HS-5 (cell line): ENCODE results near the gene ZNF425.
A peak's percentile ranks its signal among the peaks of the same experiment; 100 is the strongest.
"Not testable (repeated sequence)": the region's sequence is repeated elsewhere in the genome, so short reads cannot be mapped to it uniquely, and the experiment has no call there.

Experiments
- DNase-seq: peaks from one replicate; pipeline ENCODE4 v3.0.0-alpha.2; 2012; ENCODE audit warnings: low read depth

Gene ZNF425

GRCh38 chr7:149125863-149126661, at the start of gene ZNF425:
ZNF425 (minus strand) TSS chr7:149126324; CDS start chr7:149126213, 111 bp downstream.
- peak; percentile 52 for DNase-seq

DNA sequence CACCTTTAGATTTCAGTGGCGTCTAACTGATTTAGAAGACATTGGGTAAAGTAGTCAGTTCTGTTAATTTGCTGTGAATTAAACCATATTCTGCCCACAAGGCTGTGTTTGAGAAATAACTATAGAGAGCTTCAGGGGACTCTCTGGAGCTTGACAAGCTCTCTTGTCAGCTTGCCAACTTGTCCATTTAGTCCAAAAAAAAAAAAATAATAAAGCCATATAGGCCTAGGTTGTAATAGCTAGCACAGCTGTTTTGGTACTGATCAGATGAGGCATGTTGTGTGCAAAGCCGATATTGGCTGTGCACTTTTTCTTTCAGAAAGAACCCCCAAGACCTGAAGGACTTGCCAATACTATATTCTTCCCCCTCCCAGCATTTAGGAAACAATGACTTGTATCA, 49.0 kb upstream of the ZNF425 start:
- DNase-seq, result no peak

- no peak for DNase-seq
Measured at GRCh38 chr7:149172534-149172920, 46.4 kb upstream of the ZNF425 start.

DNA sequence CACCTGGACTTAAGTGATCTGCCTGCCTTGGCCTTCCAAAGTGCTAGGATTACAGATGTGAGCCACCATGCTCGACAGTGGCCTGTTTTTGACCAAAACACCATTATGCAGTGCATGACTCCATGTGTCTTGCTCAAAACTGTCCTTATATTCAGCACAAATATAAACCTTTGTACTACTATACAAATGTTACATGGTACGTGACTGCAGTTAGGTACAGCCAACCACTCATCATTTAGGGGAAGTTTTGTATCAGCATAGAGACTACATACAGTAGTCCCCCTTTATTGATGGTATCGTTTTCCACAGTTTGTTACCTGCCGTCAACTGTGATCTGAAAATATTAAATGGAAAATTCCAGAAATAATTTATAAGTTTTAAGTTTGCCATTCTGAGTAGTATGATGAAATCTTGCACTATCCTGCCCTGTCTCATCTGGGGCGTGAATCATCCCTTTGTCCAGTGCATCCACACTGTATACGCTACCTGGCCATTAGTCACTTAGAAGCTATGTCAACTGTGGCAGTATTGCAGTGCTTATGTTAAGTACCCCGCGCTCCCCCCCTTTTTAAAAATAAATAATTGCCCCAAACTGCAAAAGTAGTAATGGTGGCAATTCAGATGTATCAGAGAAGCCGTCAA, 45.9 kb upstream of the ZNF425 start:
- no peak for DNase-seq

DNA sequence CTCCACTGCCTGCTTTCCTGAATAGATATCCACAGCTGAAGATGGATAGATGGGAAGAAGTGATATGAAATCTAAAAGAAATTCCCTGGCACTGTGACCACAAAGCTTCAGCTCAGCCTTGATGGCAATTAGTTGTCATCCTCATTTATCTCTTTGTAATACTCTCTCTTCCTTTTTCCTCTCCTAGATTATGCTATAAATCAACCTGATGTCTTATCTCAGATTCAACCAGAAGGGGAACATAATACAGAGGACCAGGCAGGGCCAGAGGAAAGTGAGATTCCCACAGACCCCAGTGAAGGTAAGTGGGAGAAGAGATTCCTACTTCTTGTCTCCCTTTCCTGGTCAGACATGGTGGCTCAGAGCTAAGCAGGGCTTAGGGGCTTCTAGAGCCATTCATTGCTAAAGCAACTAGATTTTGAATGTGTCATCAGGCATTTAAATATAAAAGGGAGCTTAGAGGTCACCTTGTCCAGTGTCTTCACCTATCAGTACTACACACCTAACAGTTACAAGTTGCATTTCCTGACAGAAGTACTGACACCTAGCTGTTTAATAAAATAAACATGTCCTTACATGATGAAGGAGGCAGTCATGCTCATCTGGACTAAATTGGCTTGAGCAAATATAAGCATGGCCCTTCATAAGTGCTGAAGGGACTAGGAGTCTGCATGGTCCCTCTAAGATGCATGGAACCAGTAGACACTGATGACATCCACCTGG, 40.7 kb upstream of the ZNF425 start:
- no peak for DNase-seq

DNA sequence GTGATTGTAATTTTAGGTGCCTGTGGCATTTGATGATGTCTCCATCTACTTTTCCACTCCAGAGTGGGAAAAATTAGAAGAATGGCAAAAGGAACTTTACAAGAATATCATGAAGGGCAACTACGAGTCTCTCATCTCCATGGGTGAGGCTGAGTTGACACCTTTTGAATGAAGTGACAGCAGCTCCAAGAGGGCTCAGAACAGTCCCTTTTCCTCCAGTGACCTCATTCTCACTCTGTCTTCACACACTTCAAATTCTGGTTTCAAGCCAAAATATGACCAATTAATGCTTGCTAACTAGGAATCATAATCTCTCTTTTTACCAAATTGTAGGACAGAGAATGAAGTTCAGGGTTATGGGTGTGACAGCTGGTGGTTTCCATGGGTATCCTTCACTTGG, 40.0 kb upstream of the ZNF425 start:
- no peak for DNase-seq

DNA sequence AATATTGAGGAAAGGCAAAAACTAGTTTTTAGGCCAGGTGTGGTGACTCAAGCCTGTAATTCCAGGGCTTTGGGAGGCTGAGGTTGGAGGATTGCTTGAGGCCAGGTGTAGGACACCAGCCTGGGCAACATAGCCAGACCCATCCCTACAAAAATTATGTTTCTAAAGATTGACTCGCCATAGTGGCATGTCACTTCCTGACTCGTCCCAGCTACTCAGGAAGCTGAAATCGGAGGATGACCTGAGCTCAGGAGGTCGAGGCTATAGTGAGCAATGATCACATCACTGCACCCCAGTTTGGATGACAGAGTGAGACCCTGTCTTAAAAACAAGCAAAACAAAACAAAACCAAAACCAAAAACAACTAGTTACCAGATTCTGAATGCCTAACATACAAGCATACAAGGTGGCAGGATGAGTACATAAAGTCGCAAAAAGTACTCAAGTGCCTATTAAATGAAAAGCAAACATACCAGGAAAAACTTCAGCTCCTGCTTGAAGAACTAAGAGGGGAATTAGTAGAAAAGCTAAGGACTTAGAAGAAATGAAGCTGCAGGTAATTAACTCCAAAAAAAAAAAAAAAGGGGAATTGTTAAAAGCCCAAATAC, 35.2 kb upstream of the ZNF425 start:
- no peak for DNase-seq

DNA sequence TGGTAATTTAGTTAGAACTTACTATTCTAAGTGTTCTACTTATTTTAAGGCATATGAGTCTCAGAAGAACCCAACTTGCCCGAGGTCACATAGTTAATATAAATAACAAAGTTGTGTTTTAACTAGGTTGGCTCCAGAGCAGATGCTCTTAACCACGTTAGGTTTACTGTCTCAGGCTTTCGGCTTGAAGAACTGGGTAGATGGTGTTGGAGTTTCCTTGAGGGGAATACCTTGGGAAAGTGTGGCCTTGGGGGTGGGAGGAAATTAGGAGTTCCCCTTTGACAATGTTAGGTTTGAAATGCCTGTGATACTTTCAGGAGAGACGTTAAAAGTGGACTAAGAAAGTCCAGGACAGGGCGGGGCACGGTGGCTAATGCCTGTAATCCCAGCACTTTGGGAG, 30.8 kb upstream of the ZNF425 start:
- DNase-seq, result no peak

- no peak for DNase-seq
Measured at GRCh38 chr7:149154056-149154455, 27.9 kb upstream of the ZNF425 start.

DNA sequence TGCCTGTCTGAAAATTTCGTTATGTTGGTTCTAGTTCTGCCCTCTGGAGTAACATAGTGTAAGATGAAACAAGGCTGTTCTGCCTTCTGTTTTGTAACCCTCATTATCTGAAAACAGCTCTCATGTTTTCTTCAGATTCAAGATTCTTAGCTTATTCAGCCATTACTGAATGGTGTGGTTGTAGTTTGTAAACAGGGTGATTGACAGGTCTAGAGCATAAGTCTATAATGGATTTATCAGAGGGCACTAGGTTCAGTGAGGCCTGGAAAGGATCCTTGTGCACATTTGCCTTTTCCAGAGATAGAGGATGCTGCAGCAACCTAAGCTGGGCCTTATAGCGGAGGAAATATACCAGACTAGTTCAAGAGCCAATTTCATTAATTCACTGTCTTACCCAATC, 27.2 kb upstream of the ZNF425 start:
- no peak for DNase-seq

- no peak for DNase-seq
Measured at GRCh38 chr7:149150981-149151380, 24.9 kb upstream of the ZNF425 start.

GRCh38 chr7:149147752-149148653, 21.9 kb upstream of the ZNF425 start:
- no peak for DNase-seq

DNA sequence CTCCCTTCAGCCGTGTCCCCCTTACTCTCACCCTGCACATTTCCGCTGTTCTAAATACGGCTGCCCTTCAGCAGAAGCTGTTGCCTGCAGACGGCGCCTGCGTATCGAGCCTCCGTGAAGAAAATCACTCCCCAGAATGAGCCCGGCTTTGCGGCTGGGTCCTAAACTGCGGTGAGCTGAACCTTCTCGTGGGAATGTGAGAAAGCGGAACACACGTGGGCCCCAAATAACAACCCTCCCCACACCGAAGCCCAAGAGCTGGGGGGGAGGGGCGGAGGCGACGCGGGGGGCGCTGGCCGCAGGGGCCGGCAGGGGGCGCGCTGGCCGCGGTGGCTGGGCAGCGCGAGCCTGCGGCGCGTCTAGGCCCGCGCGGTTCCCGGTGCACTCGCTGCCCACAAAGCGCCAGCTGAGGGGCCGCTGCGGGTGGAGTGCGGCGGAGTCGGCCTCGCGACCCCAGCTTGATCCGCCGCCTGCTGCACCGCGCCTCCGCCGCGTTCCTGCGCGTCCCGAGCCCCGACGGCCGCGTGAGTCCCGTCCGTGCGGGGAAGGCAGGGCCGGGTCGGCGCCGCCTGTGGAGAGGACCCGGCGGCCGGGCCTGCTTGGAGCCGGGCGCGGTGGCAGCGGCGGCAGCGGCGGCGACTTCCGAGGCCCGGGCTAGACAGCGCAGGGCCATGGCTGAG, 21.1 kb upstream of the ZNF425 start, which contains the start of gene ZNF398:
Gene ZNF398, plus strand, starts transcription at position 382 of the 680 bp plus-strand sequence. Its CDS starts 290 bp downstream, at position 672.
- no peak for DNase-seq

GRCh38 chr7:149145031-149145845, 19.1 kb upstream of the ZNF425 start:
- DNase-seq, result no peak

- not testable (repeated sequence) for DNase-seq
Measured at GRCh38 chr7:149144436-149144922, 18.4 kb upstream of the ZNF425 start.

DNA sequence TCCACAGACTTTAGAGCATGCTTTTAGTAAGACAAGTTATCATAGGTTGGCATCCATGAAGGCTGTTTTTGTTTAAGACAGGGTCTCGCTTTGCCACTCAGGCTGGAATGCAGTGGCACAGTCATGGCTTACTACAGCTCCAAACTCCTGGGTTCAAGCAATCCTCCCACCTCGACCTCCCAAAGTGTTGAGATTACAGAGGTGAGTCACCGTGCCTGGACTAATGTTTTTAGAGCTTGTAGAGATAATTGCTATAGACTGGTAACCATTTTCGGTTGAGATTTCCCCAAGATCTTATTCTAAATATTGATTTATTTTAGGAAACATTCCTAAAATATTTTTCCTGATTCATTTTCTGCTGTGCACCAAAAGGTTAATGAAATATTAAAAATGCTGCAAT, 15.8 kb upstream of the ZNF425 start:
- no peak for DNase-seq

DNA sequence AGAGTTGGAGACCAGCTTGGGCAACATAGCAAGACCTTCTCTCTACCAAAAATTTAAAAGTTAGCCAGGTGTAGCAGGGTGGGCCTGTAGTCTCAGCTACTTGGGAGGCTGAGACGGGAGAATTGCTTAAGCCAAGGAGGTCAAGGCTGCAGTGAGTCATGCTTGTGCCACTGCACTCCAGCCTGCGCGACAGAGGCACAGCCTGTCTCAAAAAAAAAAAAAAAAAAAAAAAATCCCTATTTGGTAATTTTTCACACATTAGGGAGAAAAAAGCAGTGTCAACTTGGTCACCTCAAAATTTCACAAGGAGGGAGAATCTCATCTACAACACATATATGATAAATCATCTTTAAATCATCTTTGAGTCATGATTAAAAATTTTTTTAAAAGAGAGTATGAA, 14.7 kb upstream of the ZNF425 start:
- no peak for DNase-seq

- DNase-seq, result no peak
Measured at GRCh38 chr7:149136118-149136517, 10.0 kb upstream of the ZNF425 start.

GRCh38 chr7:149133028-149133710, 7.0 kb upstream of the ZNF425 start:
- no peak for DNase-seq
